HFFc6 (cell line): ENCODE data around the gene APOC3. TPM values are rescaled to one million over a fixed set of nuclear protein-coding genes. Genes with fewer than 3 reads are reported as not detected.

Experiments
- DNase-seq: peaks from one replicate; pipeline ENCODE4 v3.0.0-alpha.2; 2018
- H3K27ac Mint-ChIP-seq: 2 replicates; pipeline ENCODE4 v1.8.0; 2020; ENCODE audit warnings: mild to moderate bottlenecking, mixed read lengths
- H3K27me3 Mint-ChIP-seq: 2 replicates; pipeline ENCODE4 v1.8.0; 2021; ENCODE audit warnings: mild to moderate bottlenecking, moderate library complexity, mixed read lengths; ENCODE audit not compliant: insufficient read depth
- H3K36me3 Mint-ChIP-seq: 2 replicates; pipeline ENCODE4 v1.8.0; 2021; ENCODE audit warnings: low read depth, mixed read lengths
- H3K4me1 Mint-ChIP-seq: 2 replicates; pipeline ENCODE4 v1.8.0; 2020; ENCODE audit warnings: low read depth, mixed read lengths
- H3K4me3 Mint-ChIP-seq: 2 replicates; pipeline ENCODE4 v1.8.0; 2020; ENCODE audit warnings: mild to moderate bottlenecking, moderate library complexity, mixed read lengths
- H3K9me3 Mint-ChIP-seq: 2 replicates; pipeline ENCODE4 v1.8.0; 2020; ENCODE audit warnings: mild to moderate bottlenecking, mixed read lengths
- total RNA-seq, 6 experiments: library from RNA; stranded (reverse); fragmentation: NEBNext Ultra II Directional; extraction: Animal tissue kit (Norgen Biotek cat#: 25700); gene quantifications; 2 replicates in 1 of 6; 3 replicates in 5 of 6; pipeline ENCODE4 v1.2.3, GENCODE V29; 2021
- TF ChIP-seq, protein P1 (sequence below): fragments of 200-600 bp; sonication (generic); IDR thresholded peaks from 2 replicates; pipeline ENCODE4 v1.5.0; 2021; ENCODE audit warnings: antibody characterized with exemption, mild to moderate bottlenecking

The APOC3 gene
- total RNA-seq, 6 experiments from 2014 or later, result not detected

DNA sequence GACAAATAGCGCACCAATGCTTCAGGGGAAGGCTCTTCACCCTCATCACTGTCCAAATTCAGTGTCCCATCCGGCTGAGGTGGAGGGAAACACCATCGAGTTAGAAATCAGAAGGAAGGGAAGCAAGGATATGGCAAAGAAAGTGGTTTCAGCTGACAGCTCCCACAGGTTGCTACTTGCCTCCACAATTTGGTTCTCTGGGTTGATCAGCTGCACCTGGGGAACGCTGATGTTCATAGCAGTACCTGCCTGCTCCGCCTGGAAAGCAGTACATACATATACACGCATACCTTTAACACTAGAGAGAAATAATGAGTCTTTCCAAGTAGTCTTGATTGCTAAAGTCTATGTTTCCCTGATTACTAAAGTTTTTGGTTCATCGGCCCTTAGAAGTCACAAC is 45.5 kb downstream of the APOC3 start:
- peak overlapping the region; percentile 85 for H3K27ac Mint-ChIP-seq
- DNase-seq, result no peak
- no peak overlapping the region for H3K4me3 Mint-ChIP-seq
- peaks cover 28% of the 10 kb centered on the region for H3K36me3 Mint-ChIP-seq
- H3K9me3 Mint-ChIP-seq, result no peaks in the 10 kb centered on the region
- peaks cover 58% of the 10 kb centered on the region for H3K4me1 Mint-ChIP-seq
- H3K27me3 Mint-ChIP-seq, result no peaks in the 10 kb centered on the region
- TF ChIP-seq, protein P1, sequence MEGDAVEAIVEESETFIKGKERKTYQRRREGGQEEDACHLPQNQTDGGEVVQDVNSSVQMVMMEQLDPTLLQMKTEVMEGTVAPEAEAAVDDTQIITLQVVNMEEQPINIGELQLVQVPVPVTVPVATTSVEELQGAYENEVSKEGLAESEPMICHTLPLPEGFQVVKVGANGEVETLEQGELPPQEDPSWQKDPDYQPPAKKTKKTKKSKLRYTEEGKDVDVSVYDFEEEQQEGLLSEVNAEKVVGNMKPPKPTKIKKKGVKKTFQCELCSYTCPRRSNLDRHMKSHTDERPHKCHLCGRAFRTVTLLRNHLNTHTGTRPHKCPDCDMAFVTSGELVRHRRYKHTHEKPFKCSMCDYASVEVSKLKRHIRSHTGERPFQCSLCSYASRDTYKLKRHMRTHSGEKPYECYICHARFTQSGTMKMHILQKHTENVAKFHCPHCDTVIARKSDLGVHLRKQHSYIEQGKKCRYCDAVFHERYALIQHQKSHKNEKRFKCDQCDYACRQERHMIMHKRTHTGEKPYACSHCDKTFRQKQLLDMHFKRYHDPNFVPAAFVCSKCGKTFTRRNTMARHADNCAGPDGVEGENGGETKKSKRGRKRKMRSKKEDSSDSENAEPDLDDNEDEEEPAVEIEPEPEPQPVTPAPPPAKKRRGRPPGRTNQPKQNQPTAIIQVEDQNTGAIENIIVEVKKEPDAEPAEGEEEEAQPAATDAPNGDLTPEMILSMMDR, result no peak

DNA sequence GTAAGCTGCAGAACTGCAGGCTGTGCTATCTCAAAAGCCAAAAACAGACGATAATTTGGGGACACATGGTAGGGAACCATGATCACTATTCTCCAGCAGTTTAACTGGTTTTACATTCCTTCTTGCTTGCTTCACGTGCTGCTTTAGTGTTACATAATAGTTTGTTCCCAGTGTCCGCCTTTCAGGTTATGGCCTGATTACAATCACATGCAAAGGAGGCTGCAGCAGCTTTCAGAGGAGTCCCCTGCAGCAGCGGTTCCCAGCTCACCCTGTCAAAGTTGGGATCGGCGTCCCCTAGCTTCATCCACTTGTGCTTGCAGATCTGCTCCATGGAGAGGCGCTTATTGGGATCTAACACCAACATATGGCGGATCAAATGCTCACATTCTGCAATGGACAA is 46.9 kb downstream of the APOC3 start:
- H3K27ac Mint-ChIP-seq, result no peak overlapping the region
- H3K36me3 Mint-ChIP-seq, result peaks cover 28% of the 10 kb centered on the region
- H3K4me3 Mint-ChIP-seq, result no peak overlapping the region
- H3K27me3 Mint-ChIP-seq, result no peaks in the 10 kb centered on the region
- TF ChIP-seq, protein P1, result no peak
- peaks cover 55% of the 10 kb centered on the region for H3K4me1 Mint-ChIP-seq
- no peak for DNase-seq
- H3K9me3 Mint-ChIP-seq, result no peaks in the 10 kb centered on the region

DNA sequence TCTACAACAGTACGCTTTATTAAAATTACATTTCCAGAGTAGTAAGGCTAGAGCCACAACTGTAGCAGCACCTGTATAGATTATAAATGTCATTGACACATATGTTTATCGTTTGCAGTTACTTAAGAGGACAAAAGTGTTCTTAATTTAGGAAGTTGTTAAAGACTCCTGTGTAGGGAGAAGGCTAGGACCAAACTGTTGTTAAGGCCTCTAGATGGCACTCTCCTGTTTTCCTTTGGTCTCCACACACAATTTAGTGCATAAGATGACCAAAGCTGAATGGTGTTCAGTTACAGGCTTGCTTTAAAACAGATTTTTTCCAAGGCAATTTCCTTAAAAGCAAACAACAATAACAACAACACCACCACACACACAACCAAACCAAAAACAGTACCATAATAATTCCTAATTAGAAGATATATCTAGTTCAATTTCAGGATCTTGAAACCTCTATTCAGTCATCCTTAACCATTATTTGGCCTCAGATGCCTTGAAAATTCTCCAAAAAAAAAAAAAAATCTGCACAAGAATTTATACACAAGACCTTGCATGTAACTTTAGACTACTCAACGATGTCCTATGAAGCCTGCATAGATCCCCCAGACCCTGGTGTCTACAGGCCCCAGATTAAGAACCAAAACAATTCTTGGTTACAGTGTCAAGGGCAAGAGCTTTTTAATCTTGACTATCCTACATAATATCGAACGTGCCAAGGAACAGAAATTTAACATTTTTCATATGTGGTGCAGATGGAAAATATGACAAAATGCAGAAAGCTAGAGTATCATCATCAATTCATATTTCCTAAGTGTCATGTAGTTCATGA is 50.3 kb downstream of the APOC3 start:
- Mint-ChIP-seq H3K27ac (0 out of 2 replicates have a peak overlapping the region, but pooled peaks have one; percentile 41), H3K4me3 (no peak overlapping the region), H3K27me3 (no peaks in the 10 kb centered on the region), H3K4me1 (peaks cover 44% of the 10 kb centered on the region), H3K9me3 (no peaks in the 10 kb centered on the region), H3K36me3 (peaks cover 9% of the 10 kb centered on the region)
- TF ChIP-seq, protein P1, result peak; percentile 86
- DNase-seq, result peak; percentile 74

DNA sequence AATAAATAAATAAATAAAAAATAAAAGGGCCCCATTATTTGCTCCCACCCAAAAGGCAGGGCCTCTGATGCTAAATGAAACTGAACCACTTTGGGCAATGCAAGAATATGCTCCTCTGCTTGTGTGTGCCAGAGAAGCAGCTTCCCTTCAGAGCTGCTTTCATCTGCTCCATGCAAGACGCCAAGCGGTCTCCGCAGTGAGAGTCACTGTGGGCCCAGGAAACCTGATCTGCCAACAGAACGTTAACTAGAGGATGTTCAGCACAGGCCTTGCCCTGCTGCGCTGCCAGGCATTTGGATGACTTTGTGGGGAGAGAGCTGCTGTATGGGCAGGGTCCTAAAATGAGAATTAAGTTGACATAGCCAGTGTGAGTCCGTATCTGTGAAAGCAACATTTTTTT is 51.4 kb downstream of the APOC3 start:
- Mint-ChIP-seq H3K4me1 (peaks cover 39% of the 10 kb centered on the region), H3K9me3 (no peaks in the 10 kb centered on the region), H3K4me3 (no peak overlapping the region), H3K27ac (no peak overlapping the region), H3K36me3 (no peaks in the 10 kb centered on the region; the same call in 1 of the 2 replicates), H3K27me3 (no peaks in the 10 kb centered on the region)
- DNase-seq, result no peak
- TF ChIP-seq, protein P1, result no peak

DNA sequence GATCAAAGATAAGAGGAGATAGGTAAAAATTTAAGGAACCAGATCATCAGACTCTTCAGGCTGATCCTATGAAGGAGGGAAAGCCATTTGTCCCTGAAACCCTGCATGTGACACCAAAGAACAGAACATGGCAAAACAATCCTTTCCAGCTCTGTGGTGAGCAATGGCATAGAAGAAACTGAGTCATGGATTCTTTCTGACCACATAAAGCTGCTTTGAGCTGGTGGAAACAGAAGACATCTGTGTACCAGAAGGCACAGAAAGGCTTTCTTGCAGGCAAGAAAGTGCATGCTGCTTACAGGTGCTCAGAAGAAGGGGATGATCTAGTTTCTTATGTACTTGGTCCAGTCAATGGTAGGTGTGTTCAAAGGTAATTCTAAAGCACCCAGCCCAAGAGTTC is 52.7 kb downstream of the APOC3 start:
- Mint-ChIP-seq H3K9me3 (no peaks in the 10 kb centered on the region), H3K27me3 (no peaks in the 10 kb centered on the region), H3K4me1 (peaks cover 47% of the 10 kb centered on the region), H3K4me3 (no peak overlapping the region), H3K36me3 (no peaks in the 10 kb centered on the region; the same call in 1 of the 2 replicates), H3K27ac (peak overlapping the region; percentile 37; the same call in 1 of the 2 replicates)
- DNase-seq, result peak; percentile 71
- TF ChIP-seq, protein P1, result no peak

Other genes with a start within 250 kb of the APOC3 start
- gene BUD13, start 56.9 kb upstream of the APOC3 start, total RNA-seq, result 10 to 100 TPM in 5 of 6 experiments, 1 to 10 TPM in 1; 9.1 to 14.3 (median 13.2) TPM
- 10 to 100 TPM; 55.9 to 71.8 (median 64.4) TPM for gene ZPR1, start 41.9 kb upstream of the APOC3 start, total RNA-seq
- not detected for gene APOA5, start 38.0 kb upstream of the APOC3 start, total RNA-seq
- gene APOA4, start 6.6 kb upstream of the APOC3 start, total RNA-seq, result not detected
- not detected for gene APOA1, start 7.7 kb downstream of the APOC3 start, total RNA-seq